GM23338 (cell line): Measurements from ENCODE around the gene DAGLB.

Experiments
- CREB1 ChIP-seq: fragments of 250-450 bp; sonication (Bioruptor Pico); IDR thresholded peaks from 2 replicates; pipeline ENCODE4 v1.5.0; 2020; ENCODE audit warnings: low read depth, mild to moderate bottlenecking, moderate library complexity
- EZH2 ChIP-seq: fragments of 200-600 bp; sonication (generic); IDR thresholded peaks from one replicate; pipeline ENCODE4 v1.8.0; 2017; ENCODE audit warnings: antibody characterized with exemption, mild to moderate bottlenecking, low read depth; ENCODE audit not compliant: unreplicated experiment
- EZH2phosphoT487 ChIP-seq: fragments of 200-600 bp; sonication (generic); IDR thresholded peaks from one replicate; pipeline ENCODE4 v1.8.1; 2018; ENCODE audit warnings: antibody characterized with exemption; ENCODE audit not compliant: unreplicated experiment
- NANOG ChIP-seq: IDR thresholded peaks from 2 replicates; pipeline ENCODE4 v1.6.1; 2016; ENCODE audit warnings: antibody characterized with exemption, borderline replicate concordance
- POLR2AphosphoS5 ChIP-seq: IDR thresholded peaks from 2 replicates; pipeline ENCODE4 v1.6.1; 2016; ENCODE audit warnings: antibody characterized with exemption, low read depth
- STAT1 ChIP-seq: IDR thresholded peaks from one replicate; pipeline ENCODE4 v1.6.1; 2016; ENCODE audit warnings: antibody characterized with exemption; ENCODE audit not compliant: unreplicated experiment
- ZNF114 ChIP-seq: fragments of 250-450 bp; sonication (Bioruptor Pico); IDR thresholded peaks from 2 replicates; pipeline ENCODE4 v1.5.0; 2020; ENCODE audit warnings: mild to moderate bottlenecking, moderate library complexity
- TF ChIP-seq, protein P1 (sequence below), 2 experiments: fragments of 200-600 bp in 1 of 2; sonication (generic) in 1 of 2; conservative IDR thresholded peaks; 2 replicates each; pipeline versions ENCODE4 v1.5.1 to v1.6.1; 2016 to 2017; ENCODE audit warnings: antibody characterized with exemption in 2 of 2, low read depth in 2 of 2, mild to moderate bottlenecking in 2 of 2, moderate library complexity in 1 of 2
- TF ChIP-seq, protein P2 (sequence below): IDR thresholded peaks from one replicate; pipeline ENCODE4 v1.6.1; 2018; ENCODE audit warnings: antibody characterized with exemption; ENCODE audit not compliant: unreplicated experiment
- TF ChIP-seq, protein P3 (sequence below): IDR thresholded peaks from 2 replicates; pipeline ENCODE4 v1.6.1; 2016; ENCODE audit warnings: antibody characterized with exemption
- TF ChIP-seq, protein P4 (sequence below): fragments of 250-450 bp; sonication (Bioruptor Pico); IDR thresholded peaks from 2 replicates; pipeline ENCODE4 v1.5.0; 2020; ENCODE audit warnings: mild to moderate bottlenecking, moderate library complexity

DNA sequence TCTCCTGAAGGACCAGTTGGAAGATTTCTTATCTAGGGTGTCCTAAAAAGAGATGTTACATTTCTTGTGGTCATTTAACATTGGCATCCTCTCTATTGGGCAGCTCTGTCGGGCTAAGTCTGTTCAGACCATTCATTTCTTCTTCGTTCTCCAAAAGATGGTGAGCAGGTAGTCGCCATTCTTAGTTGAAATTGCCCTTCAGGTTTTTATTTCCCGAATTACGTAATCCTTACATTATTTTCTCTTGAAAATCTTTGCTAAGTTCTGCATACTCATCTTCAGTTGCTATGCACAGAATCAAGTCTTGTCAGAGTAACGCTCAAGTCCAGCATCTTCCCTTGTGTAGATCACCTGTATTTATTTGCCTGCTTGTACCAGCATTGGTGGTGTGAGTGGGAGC, 53.6 kb downstream of the DAGLB start:
- TF ChIP-seq, protein P1, sequence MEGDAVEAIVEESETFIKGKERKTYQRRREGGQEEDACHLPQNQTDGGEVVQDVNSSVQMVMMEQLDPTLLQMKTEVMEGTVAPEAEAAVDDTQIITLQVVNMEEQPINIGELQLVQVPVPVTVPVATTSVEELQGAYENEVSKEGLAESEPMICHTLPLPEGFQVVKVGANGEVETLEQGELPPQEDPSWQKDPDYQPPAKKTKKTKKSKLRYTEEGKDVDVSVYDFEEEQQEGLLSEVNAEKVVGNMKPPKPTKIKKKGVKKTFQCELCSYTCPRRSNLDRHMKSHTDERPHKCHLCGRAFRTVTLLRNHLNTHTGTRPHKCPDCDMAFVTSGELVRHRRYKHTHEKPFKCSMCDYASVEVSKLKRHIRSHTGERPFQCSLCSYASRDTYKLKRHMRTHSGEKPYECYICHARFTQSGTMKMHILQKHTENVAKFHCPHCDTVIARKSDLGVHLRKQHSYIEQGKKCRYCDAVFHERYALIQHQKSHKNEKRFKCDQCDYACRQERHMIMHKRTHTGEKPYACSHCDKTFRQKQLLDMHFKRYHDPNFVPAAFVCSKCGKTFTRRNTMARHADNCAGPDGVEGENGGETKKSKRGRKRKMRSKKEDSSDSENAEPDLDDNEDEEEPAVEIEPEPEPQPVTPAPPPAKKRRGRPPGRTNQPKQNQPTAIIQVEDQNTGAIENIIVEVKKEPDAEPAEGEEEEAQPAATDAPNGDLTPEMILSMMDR (conservative IDR thresholded peaks at IDR 0.05; ENCODE audit: low read depth in 2 of 2): no peak
- no peak for TF ChIP-seq CREB1 (CRISPR knock-in tag)
- no peak for TF ChIP-seq EZH2
- TF ChIP-seq NANOG: no peak
- no peak for TF ChIP-seq EZH2phosphoT487
- TF ChIP-seq POLR2AphosphoS5: no peak
- TF ChIP-seq ZNF114: no peak
- TF ChIP-seq, protein P2, sequence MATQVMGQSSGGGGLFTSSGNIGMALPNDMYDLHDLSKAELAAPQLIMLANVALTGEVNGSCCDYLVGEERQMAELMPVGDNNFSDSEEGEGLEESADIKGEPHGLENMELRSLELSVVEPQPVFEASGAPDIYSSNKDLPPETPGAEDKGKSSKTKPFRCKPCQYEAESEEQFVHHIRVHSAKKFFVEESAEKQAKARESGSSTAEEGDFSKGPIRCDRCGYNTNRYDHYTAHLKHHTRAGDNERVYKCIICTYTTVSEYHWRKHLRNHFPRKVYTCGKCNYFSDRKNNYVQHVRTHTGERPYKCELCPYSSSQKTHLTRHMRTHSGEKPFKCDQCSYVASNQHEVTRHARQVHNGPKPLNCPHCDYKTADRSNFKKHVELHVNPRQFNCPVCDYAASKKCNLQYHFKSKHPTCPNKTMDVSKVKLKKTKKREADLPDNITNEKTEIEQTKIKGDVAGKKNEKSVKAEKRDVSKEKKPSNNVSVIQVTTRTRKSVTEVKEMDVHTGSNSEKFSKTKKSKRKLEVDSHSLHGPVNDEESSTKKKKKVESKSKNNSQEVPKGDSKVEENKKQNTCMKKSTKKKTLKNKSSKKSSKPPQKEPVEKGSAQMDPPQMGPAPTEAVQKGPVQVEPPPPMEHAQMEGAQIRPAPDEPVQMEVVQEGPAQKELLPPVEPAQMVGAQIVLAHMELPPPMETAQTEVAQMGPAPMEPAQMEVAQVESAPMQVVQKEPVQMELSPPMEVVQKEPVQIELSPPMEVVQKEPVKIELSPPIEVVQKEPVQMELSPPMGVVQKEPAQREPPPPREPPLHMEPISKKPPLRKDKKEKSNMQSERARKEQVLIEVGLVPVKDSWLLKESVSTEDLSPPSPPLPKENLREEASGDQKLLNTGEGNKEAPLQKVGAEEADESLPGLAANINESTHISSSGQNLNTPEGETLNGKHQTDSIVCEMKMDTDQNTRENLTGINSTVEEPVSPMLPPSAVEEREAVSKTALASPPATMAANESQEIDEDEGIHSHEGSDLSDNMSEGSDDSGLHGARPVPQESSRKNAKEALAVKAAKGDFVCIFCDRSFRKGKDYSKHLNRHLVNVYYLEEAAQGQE: no peak
- TF ChIP-seq, protein P3, sequence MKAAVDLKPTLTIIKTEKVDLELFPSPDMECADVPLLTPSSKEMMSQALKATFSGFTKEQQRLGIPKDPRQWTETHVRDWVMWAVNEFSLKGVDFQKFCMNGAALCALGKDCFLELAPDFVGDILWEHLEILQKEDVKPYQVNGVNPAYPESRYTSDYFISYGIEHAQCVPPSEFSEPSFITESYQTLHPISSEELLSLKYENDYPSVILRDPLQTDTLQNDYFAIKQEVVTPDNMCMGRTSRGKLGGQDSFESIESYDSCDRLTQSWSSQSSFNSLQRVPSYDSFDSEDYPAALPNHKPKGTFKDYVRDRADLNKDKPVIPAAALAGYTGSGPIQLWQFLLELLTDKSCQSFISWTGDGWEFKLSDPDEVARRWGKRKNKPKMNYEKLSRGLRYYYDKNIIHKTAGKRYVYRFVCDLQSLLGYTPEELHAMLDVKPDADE: no peak
- TF ChIP-seq STAT1: no peak
- TF ChIP-seq, protein P4, sequence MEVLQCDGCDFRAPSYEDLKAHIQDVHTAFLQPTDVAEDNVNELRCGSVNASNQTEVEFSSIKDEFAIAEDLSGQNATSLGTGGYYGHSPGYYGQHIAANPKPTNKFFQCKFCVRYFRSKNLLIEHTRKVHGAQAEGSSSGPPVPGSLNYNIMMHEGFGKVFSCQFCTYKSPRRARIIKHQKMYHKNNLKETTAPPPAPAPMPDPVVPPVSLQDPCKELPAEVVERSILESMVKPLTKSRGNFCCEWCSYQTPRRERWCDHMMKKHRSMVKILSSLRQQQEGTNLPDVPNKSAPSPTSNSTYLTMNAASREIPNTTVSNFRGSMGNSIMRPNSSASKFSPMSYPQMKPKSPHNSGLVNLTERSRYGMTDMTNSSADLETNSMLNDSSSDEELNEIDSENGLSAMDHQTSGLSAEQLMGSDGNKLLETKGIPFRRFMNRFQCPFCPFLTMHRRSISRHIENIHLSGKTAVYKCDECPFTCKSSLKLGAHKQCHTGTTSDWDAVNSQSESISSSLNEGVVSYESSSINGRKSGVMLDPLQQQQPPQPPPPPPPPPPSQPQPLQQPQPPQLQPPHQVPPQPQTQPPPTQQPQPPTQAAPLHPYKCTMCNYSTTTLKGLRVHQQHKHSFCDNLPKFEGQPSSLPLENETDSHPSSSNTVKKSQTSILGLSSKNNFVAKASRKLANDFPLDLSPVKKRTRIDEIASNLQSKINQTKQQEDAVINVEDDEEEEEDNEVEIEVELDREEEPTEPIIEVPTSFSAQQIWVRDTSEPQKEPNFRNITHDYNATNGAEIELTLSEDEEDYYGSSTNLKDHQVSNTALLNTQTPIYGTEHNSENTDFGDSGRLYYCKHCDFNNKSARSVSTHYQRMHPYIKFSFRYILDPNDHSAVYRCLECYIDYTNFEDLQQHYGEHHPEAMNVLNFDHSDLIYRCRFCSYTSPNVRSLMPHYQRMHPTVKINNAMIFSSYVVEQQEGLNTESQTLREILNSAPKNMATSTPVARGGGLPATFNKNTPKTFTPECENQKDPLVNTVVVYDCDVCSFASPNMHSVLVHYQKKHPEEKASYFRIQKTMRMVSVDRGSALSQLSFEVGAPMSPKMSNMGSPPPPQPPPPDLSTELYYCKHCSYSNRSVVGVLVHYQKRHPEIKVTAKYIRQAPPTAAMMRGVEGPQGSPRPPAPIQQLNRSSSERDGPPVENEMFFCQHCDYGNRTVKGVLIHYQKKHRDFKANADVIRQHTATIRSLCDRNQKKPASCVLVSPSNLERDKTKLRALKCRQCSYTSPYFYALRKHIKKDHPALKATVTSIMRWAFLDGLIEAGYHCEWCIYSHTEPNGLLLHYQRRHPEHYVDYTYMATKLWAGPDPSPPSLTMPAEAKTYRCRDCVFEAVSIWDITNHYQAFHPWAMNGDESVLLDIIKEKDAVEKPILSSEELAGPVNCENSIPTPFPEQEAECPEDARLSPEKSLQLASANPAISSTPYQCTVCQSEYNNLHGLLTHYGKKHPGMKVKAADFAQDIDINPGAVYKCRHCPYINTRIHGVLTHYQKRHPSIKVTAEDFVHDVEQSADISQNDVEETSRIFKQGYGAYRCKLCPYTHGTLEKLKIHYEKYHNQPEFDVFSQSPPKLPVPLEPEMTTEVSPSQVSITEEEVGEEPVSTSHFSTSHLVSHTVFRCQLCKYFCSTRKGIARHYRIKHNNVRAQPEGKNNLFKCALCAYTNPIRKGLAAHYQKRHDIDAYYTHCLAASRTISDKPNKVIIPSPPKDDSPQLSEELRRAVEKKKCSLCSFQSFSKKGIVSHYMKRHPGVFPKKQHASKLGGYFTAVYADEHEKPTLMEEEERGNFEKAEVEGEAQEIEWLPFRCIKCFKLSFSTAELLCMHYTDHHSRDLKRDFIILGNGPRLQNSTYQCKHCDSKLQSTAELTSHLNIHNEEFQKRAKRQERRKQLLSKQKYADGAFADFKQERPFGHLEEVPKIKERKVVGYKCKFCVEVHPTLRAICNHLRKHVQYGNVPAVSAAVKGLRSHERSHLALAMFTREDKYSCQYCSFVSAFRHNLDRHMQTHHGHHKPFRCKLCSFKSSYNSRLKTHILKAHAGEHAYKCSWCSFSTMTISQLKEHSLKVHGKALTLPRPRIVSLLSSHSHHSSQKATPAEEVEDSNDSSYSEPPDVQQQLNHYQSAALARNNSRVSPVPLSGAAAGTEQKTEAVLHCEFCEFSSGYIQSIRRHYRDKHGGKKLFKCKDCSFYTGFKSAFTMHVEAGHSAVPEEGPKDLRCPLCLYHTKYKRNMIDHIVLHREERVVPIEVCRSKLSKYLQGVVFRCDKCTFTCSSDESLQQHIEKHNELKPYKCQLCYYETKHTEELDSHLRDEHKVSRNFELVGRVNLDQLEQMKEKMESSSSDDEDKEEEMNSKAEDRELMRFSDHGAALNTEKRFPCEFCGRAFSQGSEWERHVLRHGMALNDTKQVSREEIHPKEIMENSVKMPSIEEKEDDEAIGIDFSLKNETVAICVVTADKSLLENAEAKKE: no peak
